Astrocyte of the spinal cord (primary cell): ENCODE data around the gene ERC2.

Experiments used
- DNase-seq: peaks from one replicate; pipeline ENCODE4 v3.0.0; 2011; ENCODE audit warnings: low read depth, low spot score
- H3K4me3 ChIP-seq: 2 replicates; pipeline ENCODE4 v1.5.1; 2011; ENCODE audit warnings: low read depth, mild to moderate bottlenecking, low read length, moderate library complexity
- CTCF ChIP-seq: IDR thresholded peaks from 2 replicates; pipeline ENCODE4 v1.5.1; 2012; ENCODE audit warnings: low read depth, mild to moderate bottlenecking, low read length, inconsistent platforms
- in situ Hi-C: cut with HindIII; loops from 2 replicates; pipeline ENCODE4 v1.10.0; 2017; ENCODE audit warnings: low sequenced_read_pairs

The ERC2 gene

GRCh38 chr3:56121716-56122115, 346.6 kb downstream of the ERC2 start:
- DNase-seq = no peak
- no peak for TF ChIP-seq CTCF
- in situ Hi-C loops = no loop called here
- H3K4me3 ChIP-seq = no peak overlapping the region

- in situ Hi-C loops = no loop called here
- TF ChIP-seq CTCF = no peak
- H3K4me3 ChIP-seq = no peak overlapping the region
- peak; percentile 40 for DNase-seq
These were observed 348.5 kb downstream of the ERC2 start for GRCh38 chr3:56119575-56120349.

GRCh38 chr3:56118968-56119367, 349.3 kb downstream of the ERC2 start:
- no peak overlapping the region for H3K4me3 ChIP-seq
- TF ChIP-seq CTCF = no peak
- DNase-seq = no peak
- in situ Hi-C loops = no loop called here

GRCh38 chr3:56115698-56116097, 352.6 kb downstream of the ERC2 start:
- in situ Hi-C loops = no loop called here
- DNase-seq = no peak

GRCh38 chr3:56115199-56115598, 353.1 kb downstream of the ERC2 start:
- no peak overlapping the region for H3K4me3 ChIP-seq
- no peak for DNase-seq
- TF ChIP-seq CTCF = no peak
- in situ Hi-C loops = no loop called here

More at GRCh38 chr3:56115698-56116097, 352.6 kb downstream of the ERC2 start:
- no peak for TF ChIP-seq CTCF
- no peak overlapping the region for H3K4me3 ChIP-seq

- DNase-seq = no peak
- in situ Hi-C loops = no loop called here
- no peak for TF ChIP-seq CTCF
- H3K4me3 ChIP-seq = no peak overlapping the region
These were observed 354.4 kb downstream of the ERC2 start for GRCh38 chr3:56113908-56114307.
